ENCODE measurements around the gene MYO7A.

Gene MYO7A

DNA sequence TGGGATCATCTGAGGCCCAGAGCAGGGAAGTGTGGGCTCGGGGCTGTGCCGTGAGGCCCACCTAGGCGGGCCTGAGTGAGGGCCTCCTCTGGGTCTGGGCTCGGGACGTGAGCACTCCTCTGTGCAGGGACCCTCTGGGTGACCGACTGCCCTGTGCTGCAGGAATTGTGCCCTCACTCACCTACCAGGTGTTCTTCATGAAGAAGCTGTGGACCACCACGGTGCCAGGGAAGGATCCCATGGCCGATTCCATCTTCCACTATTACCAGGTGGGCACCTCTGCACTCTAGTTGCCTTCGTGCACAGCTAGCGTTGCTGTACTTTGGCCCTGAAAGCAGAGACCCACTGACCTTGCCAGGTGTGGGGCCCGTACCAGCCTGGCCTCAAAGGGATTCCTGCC is 80.5 kb downstream of the MYO7A start:
- in situ Hi-C loops (cut with HindIII; ENCODE audit: low sequenced_read_pairs) = loop anchor here (10.0 kb wide), 2 partner anchors 276 to 346 kb away; no protein-coding TSS in a partner anchor

DNA sequence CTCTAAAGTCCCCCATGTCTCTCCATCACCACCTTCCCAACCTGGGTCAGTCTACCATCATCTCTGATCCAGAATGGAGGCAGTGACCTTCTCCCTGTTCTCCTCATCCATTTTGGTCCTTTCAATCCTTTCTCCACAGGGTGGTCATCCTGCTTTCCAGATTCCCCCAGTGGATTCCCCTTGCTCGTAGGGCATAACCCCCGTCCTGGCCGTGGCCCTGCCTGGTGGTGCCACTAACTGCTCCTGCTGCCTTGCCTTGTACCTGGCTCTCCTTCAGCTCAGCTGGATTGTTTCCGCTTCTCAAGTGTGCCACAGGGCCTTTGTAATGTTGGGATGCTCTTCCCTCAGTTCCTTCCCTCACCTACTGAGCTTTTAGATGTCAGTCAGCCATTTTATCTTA is 81.6 kb downstream of the MYO7A start:
- no peak for DNase-seq (ENCODE audit: low read depth)
- in situ Hi-C loops (cut with HindIII; ENCODE audit: low sequenced_read_pairs) = loop anchor here (10.0 kb wide), 2 partner anchors 275 to 345 kb away; no protein-coding TSS in a partner anchor
- H3K4me3 ChIP-seq (ENCODE audit: low read depth, low read length) = no peak overlapping the region
- TF ChIP-seq, protein P1, sequence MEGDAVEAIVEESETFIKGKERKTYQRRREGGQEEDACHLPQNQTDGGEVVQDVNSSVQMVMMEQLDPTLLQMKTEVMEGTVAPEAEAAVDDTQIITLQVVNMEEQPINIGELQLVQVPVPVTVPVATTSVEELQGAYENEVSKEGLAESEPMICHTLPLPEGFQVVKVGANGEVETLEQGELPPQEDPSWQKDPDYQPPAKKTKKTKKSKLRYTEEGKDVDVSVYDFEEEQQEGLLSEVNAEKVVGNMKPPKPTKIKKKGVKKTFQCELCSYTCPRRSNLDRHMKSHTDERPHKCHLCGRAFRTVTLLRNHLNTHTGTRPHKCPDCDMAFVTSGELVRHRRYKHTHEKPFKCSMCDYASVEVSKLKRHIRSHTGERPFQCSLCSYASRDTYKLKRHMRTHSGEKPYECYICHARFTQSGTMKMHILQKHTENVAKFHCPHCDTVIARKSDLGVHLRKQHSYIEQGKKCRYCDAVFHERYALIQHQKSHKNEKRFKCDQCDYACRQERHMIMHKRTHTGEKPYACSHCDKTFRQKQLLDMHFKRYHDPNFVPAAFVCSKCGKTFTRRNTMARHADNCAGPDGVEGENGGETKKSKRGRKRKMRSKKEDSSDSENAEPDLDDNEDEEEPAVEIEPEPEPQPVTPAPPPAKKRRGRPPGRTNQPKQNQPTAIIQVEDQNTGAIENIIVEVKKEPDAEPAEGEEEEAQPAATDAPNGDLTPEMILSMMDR (IDR thresholded peaks at IDR 0.05; ENCODE audit: low read depth, low read length, missing control alignments) = no peak

More for the DNA sequence above, 80.5 kb downstream of the MYO7A start:
- H3K4me3 ChIP-seq (ENCODE audit: low read depth, low read length) = no peak overlapping the region
- no peak for DNase-seq (ENCODE audit: low read depth)
- TF ChIP-seq, protein P1 (IDR thresholded peaks at IDR 0.05; ENCODE audit: low read depth, low read length, missing control alignments) = no peak

DNA sequence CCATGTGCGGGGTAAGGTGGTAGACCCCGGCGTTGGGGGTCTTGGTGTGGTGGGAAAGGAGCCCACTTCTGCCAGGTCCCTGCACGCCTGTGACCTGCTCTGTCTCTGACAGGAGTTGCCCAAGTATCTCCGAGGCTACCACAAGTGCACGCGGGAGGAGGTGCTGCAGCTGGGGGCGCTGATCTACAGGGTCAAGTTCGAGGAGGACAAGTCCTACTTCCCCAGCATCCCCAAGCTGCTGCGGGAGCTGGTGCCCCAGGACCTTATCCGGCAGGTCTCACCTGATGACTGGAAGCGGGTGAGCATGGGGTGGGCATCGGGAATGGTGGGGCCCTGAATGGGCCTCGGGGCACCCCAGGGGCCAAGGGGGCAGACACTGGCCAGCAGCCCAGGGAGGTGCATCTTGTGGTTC is 83.0 kb downstream of the MYO7A start:
- in situ Hi-C loops (cut with HindIII; ENCODE audit: low sequenced_read_pairs) = no loop called here
- H3K4me3 ChIP-seq (ENCODE audit: low read depth, low read length) = no peak overlapping the region
- no peak for DNase-seq (ENCODE audit: low read depth)
- TF ChIP-seq, protein P1 (IDR thresholded peaks at IDR 0.05; ENCODE audit: low read depth, low read length, missing control alignments) = no peak

GRCh38 chr11:77211594-77212251 is 83.7 kb downstream of the MYO7A start:
- H3K4me3 ChIP-seq (ENCODE audit: low read depth, low read length) = no peak overlapping the region
- in situ Hi-C loops (cut with HindIII; ENCODE audit: low sequenced_read_pairs) = no loop called here
- TF ChIP-seq, protein P1 (IDR thresholded peaks at IDR 0.05; ENCODE audit: low read depth, low read length, missing control alignments) = no peak
- DNase-seq (ENCODE audit: low read depth) = no peak

- TF ChIP-seq, protein P1 (IDR thresholded peaks at IDR 0.05; ENCODE audit: low read depth, low read length, missing control alignments) = no peak
- H3K4me3 ChIP-seq (ENCODE audit: low read depth, low read length) = no peak overlapping the region
- no peak for DNase-seq (ENCODE audit: low read depth)
- in situ Hi-C loops (cut with HindIII; ENCODE audit: low sequenced_read_pairs) = no loop called here
Observed at GRCh38 chr11:77212314-77213007, 84.4 kb downstream of the MYO7A start.

DNA sequence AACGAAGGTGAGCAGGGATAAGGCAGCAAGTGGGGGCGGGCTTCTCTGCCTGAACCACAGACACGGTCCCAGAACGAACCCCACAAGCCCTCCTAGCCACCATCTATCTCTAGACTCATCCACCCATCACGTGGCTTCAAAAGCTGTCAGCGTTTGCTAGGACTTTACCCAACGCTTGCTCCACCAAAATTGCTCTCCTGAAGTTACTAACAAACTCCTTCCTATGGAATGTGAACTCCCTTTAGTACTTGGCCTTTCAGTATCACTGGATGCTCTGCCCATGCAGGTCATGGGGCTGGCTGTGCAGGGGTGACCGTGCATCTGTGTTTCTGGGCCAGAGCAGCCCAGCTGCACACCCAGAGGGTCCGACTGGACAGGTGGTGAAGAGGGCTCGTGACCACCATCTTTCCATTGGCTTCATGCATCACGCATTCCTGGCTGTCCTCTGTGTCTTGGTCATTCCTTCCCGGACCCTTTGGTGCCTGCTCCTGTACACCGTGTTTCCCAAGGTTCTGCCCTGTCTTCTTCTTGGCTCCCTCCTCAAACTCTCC is 85.1 kb downstream of the MYO7A start:
- no peak overlapping the region for H3K4me3 ChIP-seq (ENCODE audit: low read depth, low read length)
- DNase-seq (ENCODE audit: low read depth) = no peak
- in situ Hi-C loops (cut with HindIII; ENCODE audit: low sequenced_read_pairs) = no loop called here
- TF ChIP-seq, protein P1 (IDR thresholded peaks at IDR 0.05; ENCODE audit: low read depth, low read length, missing control alignments) = no peak

Data from astrocyte of the cerebellum (primary cell).